BLaER1 treated with 17β-estradiol and CSF1 and Interleukin-3, amounts not matched to agents 10 nM and 100 nM (cell line): ENCODE data around the gene IWS1.
A peak's percentile ranks its signal among the peaks of the same experiment; 100 is the strongest.

ENCODE experiments used
- H3K27ac ChIP-seq, 11 experiments: shearing (Covaris generic); formaldehyde crosslinking; 2 replicates each; pipeline ENCODE4 v1.8.1; 2022
- H3K27me3 ChIP-seq, 11 experiments: shearing (Covaris generic); formaldehyde crosslinking; 2 replicates each; pipeline ENCODE4 v1.8.1; 2022
- H3K36me3 ChIP-seq, 11 experiments: shearing (Covaris generic); formaldehyde crosslinking; 2 replicates each; pipeline ENCODE4 v1.8.1; 2022
- H3K4me1 ChIP-seq, 10 experiments: shearing (Covaris generic); formaldehyde crosslinking; 2 replicates each; pipeline ENCODE4 v1.8.1; 2022
- H3K4me2 ChIP-seq, 11 experiments: shearing (Covaris generic); formaldehyde crosslinking; 2 replicates each; pipeline ENCODE4 v1.8.1; 2022
- H3K4me3 ChIP-seq, 10 experiments: shearing (Covaris generic); formaldehyde crosslinking; 2 replicates each; pipeline ENCODE4 v1.8.1; 2022
- H3K9ac ChIP-seq, 11 experiments: shearing (Covaris generic); formaldehyde crosslinking; 2 replicates each; pipeline ENCODE4 v1.8.1; 2022
- H3K9me3 ChIP-seq, 11 experiments: shearing (Covaris generic); formaldehyde crosslinking; replicated peaks in 1 of 11; 2 replicates each; pipeline ENCODE4 v1.8.1; 2022
- H4K20me1 ChIP-seq, 11 experiments: shearing (Covaris generic); formaldehyde crosslinking; 2 replicates each; pipeline ENCODE4 v1.8.1; 2022
- Cebpa-rat ChIP-seq, 11 experiments: shearing (Covaris generic); IDR thresholded peaks; 2 replicates each; pipeline ENCODE4 v1.8.1; 2022

The IWS1 gene

DNA sequence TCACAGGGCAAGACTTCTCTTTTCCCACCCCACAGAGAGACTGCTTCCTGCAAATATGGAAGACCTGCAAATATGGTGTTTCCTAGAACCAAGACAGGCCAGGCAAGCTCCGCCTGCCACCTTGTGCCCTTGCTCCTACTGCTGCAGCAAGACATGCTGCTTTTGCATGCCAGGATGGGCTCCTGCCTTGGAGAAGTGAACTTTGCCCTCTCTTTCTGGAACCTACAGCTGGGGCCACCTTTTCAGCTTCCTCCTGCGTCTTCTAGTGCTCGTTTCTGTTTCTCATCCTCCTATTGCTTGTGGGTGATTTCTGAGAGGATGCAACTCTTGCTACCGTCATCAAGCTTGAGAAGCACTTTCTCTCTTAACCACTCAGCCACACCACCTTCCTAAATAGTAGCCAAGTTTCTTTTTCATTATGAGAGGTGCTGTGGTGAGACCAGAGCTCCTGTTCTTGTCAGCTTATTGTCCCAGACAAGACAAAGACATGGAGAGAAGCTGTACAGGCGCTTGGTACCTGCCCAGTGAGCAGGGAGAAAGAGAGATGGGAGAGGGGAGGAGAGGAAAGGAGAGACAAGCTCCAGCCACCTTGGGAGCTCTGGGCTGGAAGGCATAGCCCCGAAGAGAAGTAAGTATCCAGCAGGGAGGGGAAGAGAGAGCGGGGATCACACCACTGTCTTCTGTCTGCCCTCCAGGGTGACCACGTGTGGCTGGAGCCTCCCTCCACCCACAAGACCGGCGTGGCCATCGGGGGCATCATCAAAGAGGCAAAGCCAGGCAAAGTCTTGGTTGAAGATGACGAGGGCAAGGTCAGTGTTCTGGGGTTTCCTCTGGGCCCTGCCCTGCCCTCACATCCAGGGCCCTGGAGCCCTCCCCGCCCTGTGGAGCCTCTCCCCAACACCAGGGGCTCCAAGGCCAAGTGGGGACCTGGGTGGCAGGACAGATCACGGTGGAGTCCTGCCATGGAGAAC is 37.5 kb upstream of the IWS1 start:
- no peak for TF ChIP-seq Cebpa-rat (IDR thresholded peaks at IDR 0.05)
- Histone ChIP-seq H3K4me3 (no peak overlapping the region), H3K9me3 (peaks cover 0 to 4% (median 0%) of the 10 kb centered on the region in 11 experiments; a peak in 2 of 22 replicates), H4K20me1 (no peaks in the 10 kb centered on the region), H3K27me3 (no peaks in the 10 kb centered on the region), H3K9ac (peak overlapping the region in 1 of 11 experiments; percentile 21; a peak in 1 of 22 replicates), H3K4me2 (peak overlapping the region in 6 of 11 experiments; percentile 4 to 66 (median 57); a peak in 10 of 22 replicates), H3K27ac (peak overlapping the region in 4 of 11 experiments; percentile 4 to 56 (median 10); a peak in 5 of 22 replicates), H3K4me1 (peaks cover 0 to 42% (median 13%) of the 10 kb centered on the region in 10 experiments; a peak in 17 of 20 replicates), H3K36me3 (no peaks in the 10 kb centered on the region)

- Histone ChIP-seq H3K4me2 (peak overlapping the region in 6 of 11 experiments; percentile 4 to 66 (median 57); a peak in 10 of 22 replicates), H3K4me3 (no peak overlapping the region), H4K20me1 (no peaks in the 10 kb centered on the region), H3K9me3 (peaks cover 0 to 4% (median 0%) of the 10 kb centered on the region in 11 experiments; a peak in 2 of 22 replicates), H3K27me3 (no peaks in the 10 kb centered on the region), H3K4me1 (peaks cover 0 to 42% (median 13%) of the 10 kb centered on the region in 10 experiments; a peak in 17 of 20 replicates), H3K36me3 (no peaks in the 10 kb centered on the region), H3K27ac (peak overlapping the region in 4 of 11 experiments; percentile 4 to 56 (median 10); a peak in 4 of 22 replicates), H3K9ac (no peak overlapping the region)
- TF ChIP-seq Cebpa-rat (IDR thresholded peaks at IDR 0.05), result no peak
These were observed 36.6 kb upstream of the IWS1 start for GRCh38 chr2:127562936-127563335.

DNA sequence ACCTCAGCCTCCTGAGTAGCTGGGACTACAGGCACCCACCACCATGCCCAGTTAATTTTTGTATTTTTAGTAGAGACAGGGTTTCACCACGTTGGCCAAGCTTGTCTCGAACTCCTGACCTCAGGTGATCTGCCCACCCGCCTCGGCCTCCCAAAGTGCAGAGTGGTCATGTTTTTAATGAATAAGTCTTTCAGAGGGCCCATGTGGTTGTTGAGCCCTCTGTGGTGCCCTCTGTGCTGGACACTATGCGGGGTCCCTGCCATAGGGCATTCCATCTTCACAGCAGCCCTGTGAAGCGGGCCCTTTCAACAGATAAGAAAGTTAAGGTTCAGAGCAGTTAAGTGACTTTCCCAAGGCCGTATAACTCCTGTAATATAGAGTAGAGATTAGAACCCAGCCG is 35.1 kb upstream of the IWS1 start:
- H3K9ac ChIP-seq, result no peak overlapping the region
- no peak overlapping the region for H3K4me3 ChIP-seq
- H3K9me3 ChIP-seq, result peaks cover 0 to 12% (median 10%) of the 10 kb centered on the region in 11 experiments; a peak in 10 of 22 replicates
- peaks cover 0 to 35% (median 7%) of the 10 kb centered on the region in 10 experiments; a peak in 13 of 20 replicates for H3K4me1 ChIP-seq
- H3K27me3 ChIP-seq, result no peaks in the 10 kb centered on the region
- H3K36me3 ChIP-seq, result no peaks in the 10 kb centered on the region
- no peak overlapping the region; a peak in 2 of 22 replicates for H3K4me2 ChIP-seq
- H4K20me1 ChIP-seq, result no peaks in the 10 kb centered on the region
- TF ChIP-seq Cebpa-rat (IDR thresholded peaks at IDR 0.05), result no peak
- no peak overlapping the region for H3K27ac ChIP-seq

DNA sequence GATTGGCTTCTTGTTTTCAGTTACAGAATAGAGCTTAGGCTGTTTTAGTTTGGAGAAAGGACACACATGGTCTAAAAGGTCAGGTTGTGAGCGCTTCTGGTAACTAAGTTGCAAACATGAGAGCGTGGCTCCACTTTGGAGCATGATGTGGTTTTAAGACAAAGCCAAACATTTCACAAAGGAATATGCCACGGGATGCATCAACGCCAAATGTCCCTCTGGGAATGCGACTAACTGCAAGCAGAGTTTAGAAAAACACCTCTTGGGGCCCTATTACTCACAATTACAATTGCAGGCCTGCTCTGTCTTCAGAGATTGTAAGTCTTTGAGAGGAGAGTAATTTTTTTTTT is 34.6 kb upstream of the IWS1 start:
- H3K9me3 ChIP-seq, result peaks cover 0 to 17% (median 12%) of the 10 kb centered on the region in 11 experiments; a peak in 10 of 22 replicates
- no peaks in the 10 kb centered on the region for H3K36me3 ChIP-seq
- H3K4me1 ChIP-seq, result peaks cover 0 to 35% (median 6%) of the 10 kb centered on the region in 10 experiments; a peak in 11 of 20 replicates
- H3K9ac ChIP-seq, result no peak overlapping the region
- no peak overlapping the region for H3K27ac ChIP-seq
- no peak for TF ChIP-seq Cebpa-rat (IDR thresholded peaks at IDR 0.05)
- no peak overlapping the region for H3K4me3 ChIP-seq
- no peaks in the 10 kb centered on the region for H4K20me1 ChIP-seq
- H3K27me3 ChIP-seq, result no peaks in the 10 kb centered on the region
- H3K4me2 ChIP-seq, result no peak overlapping the region

DNA sequence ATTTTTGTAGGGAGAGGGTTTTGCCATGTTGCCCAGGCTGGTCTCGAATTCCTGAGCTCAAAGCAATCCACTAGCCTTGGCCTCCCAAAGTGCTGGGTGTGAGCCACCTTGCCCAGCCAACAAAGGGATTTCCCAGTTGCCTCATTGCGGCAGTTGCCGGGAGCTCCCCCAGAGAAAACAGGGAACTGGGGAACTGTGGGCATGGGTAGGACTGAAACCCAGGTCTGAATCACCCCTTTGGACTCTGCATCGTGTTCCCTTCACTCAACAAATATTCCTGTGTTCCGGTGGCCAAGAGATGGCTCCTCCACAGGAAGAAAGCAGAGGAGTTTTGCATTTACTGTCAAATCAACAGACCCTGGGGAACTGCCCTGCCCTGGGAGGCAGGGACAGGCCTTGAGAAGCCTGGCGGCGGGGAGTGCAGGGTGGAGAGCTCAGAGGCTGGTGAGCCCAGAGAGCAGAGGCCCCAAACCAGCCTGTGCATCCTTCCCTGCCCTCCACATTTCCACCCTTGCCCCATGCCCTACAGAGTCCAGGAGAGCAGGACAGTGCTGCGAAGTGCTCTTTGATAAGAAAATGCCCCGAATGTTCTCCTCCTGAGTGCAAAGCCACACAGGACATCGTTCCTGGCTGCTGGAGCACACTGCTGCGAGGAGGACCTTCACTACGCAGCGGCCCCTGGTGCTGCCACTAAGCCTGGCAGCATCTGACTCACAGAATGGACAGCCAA is 34.1 kb upstream of the IWS1 start:
- no peaks in the 10 kb centered on the region for H3K36me3 ChIP-seq
- H3K4me2 ChIP-seq, result peak overlapping the region in 2 of 11 experiments; percentile 7 to 17; a peak in 1 of 22 replicates
- no peak overlapping the region for H3K4me3 ChIP-seq
- no peaks in the 10 kb centered on the region for H3K27me3 ChIP-seq
- H3K9ac ChIP-seq, result no peak overlapping the region
- peaks cover 0 to 19% (median 12%) of the 10 kb centered on the region in 11 experiments; a peak in 10 of 22 replicates for H3K9me3 ChIP-seq
- H3K4me1 ChIP-seq, result peaks cover 0 to 35% (median 6%) of the 10 kb centered on the region in 10 experiments; a peak in 11 of 20 replicates
- H3K27ac ChIP-seq, result no peak overlapping the region
- TF ChIP-seq Cebpa-rat (IDR thresholded peaks at IDR 0.05), result no peak
- no peaks in the 10 kb centered on the region for H4K20me1 ChIP-seq

GRCh38 chr2:127559454-127559853 is 33.2 kb upstream of the IWS1 start:
- Histone ChIP-seq H3K27me3 (no peaks in the 10 kb centered on the region), H3K9ac (no peak overlapping the region)
- TF ChIP-seq Cebpa-rat (IDR thresholded peaks at IDR 0.05), result no peak

DNA sequence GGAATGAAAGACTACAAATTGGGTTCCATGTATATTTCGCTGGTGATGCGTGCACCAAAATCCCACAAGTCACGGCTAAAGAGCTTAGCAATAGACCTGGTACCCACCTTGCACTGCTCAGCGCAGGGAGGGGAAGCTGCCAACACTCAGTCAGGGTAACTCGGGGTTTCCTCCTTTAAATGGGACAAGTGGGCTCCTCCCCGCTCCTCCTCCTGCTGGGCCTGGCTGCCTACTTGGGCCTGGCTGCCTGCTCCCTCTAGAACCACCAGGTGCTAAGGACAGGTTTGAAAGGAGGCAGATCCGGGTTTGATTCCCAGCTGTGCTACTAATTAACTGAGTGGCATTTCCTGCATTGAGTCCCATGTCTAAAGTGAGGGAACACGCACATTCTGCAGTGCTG is 32.6 kb upstream of the IWS1 start:
- no peak overlapping the region for H3K27ac ChIP-seq
- H3K27me3 ChIP-seq, result no peaks in the 10 kb centered on the region
- no peaks in the 10 kb centered on the region for H4K20me1 ChIP-seq
- H3K4me2 ChIP-seq, result no peak overlapping the region
- no peak for TF ChIP-seq Cebpa-rat (IDR thresholded peaks at IDR 0.05)
- H3K9me3 ChIP-seq, result peaks cover 0 to 19% (median 12%) of the 10 kb centered on the region in 11 experiments; a peak in 10 of 22 replicates
- no peaks in the 10 kb centered on the region for H3K36me3 ChIP-seq
- no peak overlapping the region for H3K9ac ChIP-seq
- H3K4me3 ChIP-seq, result no peak overlapping the region
- H3K4me1 ChIP-seq, result peaks cover 0 to 25% (median 6%) of the 10 kb centered on the region in 10 experiments; a peak in 11 of 20 replicates

More at GRCh38 chr2:127559454-127559853, 33.2 kb upstream of the IWS1 start:
- Histone ChIP-seq H3K9me3 (peaks cover 0 to 19% (median 12%) of the 10 kb centered on the region in 11 experiments; a peak in 10 of 22 replicates), H3K4me1 (peaks cover 0 to 31% (median 6%) of the 10 kb centered on the region in 10 experiments; a peak in 11 of 20 replicates), H3K4me2 (no peak overlapping the region), H3K4me3 (no peak overlapping the region), H4K20me1 (no peaks in the 10 kb centered on the region), H3K27ac (no peak overlapping the region), H3K36me3 (no peaks in the 10 kb centered on the region)

- no peak for TF ChIP-seq Cebpa-rat (IDR thresholded peaks at IDR 0.05)
- no peak overlapping the region for H3K27ac ChIP-seq
These were observed 26.6 kb upstream of the IWS1 start for GRCh38 chr2:127552846-127553245.

More at GRCh38 chr2:127552846-127553245, 26.6 kb upstream of the IWS1 start:
- Histone ChIP-seq H3K4me1 (no peaks in the 10 kb centered on the region), H3K9ac (no peak overlapping the region), H3K4me2 (no peak overlapping the region), H3K27me3 (no peaks in the 10 kb centered on the region), H3K9me3 (peaks cover 0 to 18% (median 12%) of the 10 kb centered on the region in 11 experiments; a peak in 10 of 22 replicates), H3K36me3 (no peaks in the 10 kb centered on the region), H3K4me3 (no peak overlapping the region), H4K20me1 (no peaks in the 10 kb centered on the region)
